Measurements from ENCODE around the gene WLS.

The WLS gene

GRCh38 chr1:68147534-68148171, 84.7 kb downstream of the WLS start:
- no peak for DNase-seq (ENCODE audit: low read depth)
- TF ChIP-seq CTCF (IDR thresholded peaks at IDR 0.05; ENCODE audit: insufficient read depth, low read depth, low read length, missing control alignments): no peak
- no peak overlapping the region for H3K4me3 ChIP-seq (ENCODE audit: low read length)

- DNase-seq (ENCODE audit: low read depth): peak; percentile 79
- no peak overlapping the region for H3K4me3 ChIP-seq (ENCODE audit: low read length)
- no peak for TF ChIP-seq CTCF (IDR thresholded peaks at IDR 0.05; ENCODE audit: insufficient read depth, low read depth, low read length, missing control alignments)
Measured at GRCh38 chr1:68145418-68146126, 86.8 kb downstream of the WLS start.

- no peak for TF ChIP-seq CTCF (IDR thresholded peaks at IDR 0.05; ENCODE audit: insufficient read depth, low read depth, low read length, missing control alignments)
- no peak overlapping the region for H3K4me3 ChIP-seq (ENCODE audit: low read length)
- no peak for DNase-seq (ENCODE audit: low read depth)
Measured at GRCh38 chr1:68144856-68145255, 87.5 kb downstream of the WLS start.

GRCh38 chr1:68143633-68144032, 88.7 kb downstream of the WLS start:
- H3K4me3 ChIP-seq (ENCODE audit: low read length): no peak overlapping the region
- DNase-seq (ENCODE audit: low read depth): no peak
- TF ChIP-seq CTCF (IDR thresholded peaks at IDR 0.05; ENCODE audit: insufficient read depth, low read depth, low read length, missing control alignments): no peak

GRCh38 chr1:68142461-68142860, 89.9 kb downstream of the WLS start:
- TF ChIP-seq CTCF (IDR thresholded peaks at IDR 0.05; ENCODE audit: insufficient read depth, low read depth, low read length, missing control alignments): no peak
- no peak for DNase-seq (ENCODE audit: low read depth)
- no peak overlapping the region for H3K4me3 ChIP-seq (ENCODE audit: low read length)

- DNase-seq (ENCODE audit: low read depth): no peak
- TF ChIP-seq CTCF (IDR thresholded peaks at IDR 0.05; ENCODE audit: insufficient read depth, low read depth, low read length, missing control alignments): no peak
Measured at GRCh38 chr1:68142036-68142435, 90.3 kb downstream of the WLS start.

More at GRCh38 chr1:68142036-68142435, 90.3 kb downstream of the WLS start:
- no peak overlapping the region for H3K4me3 ChIP-seq (ENCODE audit: low read length)
